ENCODE results near the gene OMP. TPM values are rescaled to one million over a fixed set of nuclear protein-coding genes. Genes with fewer than 3 reads are reported as not detected.

Gene OMP
- total and polyA plus RNA-seq, 2 of the 4 experiments (the other 2 are of a cell fraction), result 0.27 TPM; not detected in 1

GRCh38 chr11:77117492-77117891 is 14.9 kb downstream of the OMP start:
- no peaks in the 10 kb centered on the region for H3K79me1 ChIP-seq (ENCODE audit: low read depth in 1 of 2, low read length in 2 of 2)
- BruUV-seq (replicated peaks), result no TSS peak
- no peaks in the 10 kb centered on the region; the same call in none of the 2 replicates for H3K9me1 ChIP-seq (ENCODE audit: insufficient read depth, low read length)
- dilution Hi-C loops (cut with HindIII; ENCODE audit: low sequenced_read_pairs, unreplicated experiment), result no loop called here
- H4K5ac ChIP-seq (ENCODE audit: low read depth, low read length), result no peak overlapping the region
- no peak for ATAC-seq (ENCODE audit: low read depth)
- in situ Hi-C loops (cut with MboI; ENCODE audit: low sequenced_read_pairs), result no loop called here
- H3K9me3 ChIP-seq (ENCODE audit: control insufficient read depth, insufficient read depth, low read length), result no peaks in the 10 kb centered on the region
- CTCF ChIA-PET, result interaction anchor here (1.5 kb wide), 1 partner anchor 9 kb away, joined by 5 read pairs; no protein-coding TSS in a partner anchor
- no peak overlapping the region for H3K9ac ChIP-seq (ENCODE audit: low read depth, low read length)
- H4K91ac ChIP-seq (ENCODE audit: insufficient read depth, low read depth, low read length), result no peak overlapping the region
- H2AFZ ChIP-seq (replicated peaks; ENCODE audit: low read length, poor library complexity), result no peak overlapping the region
- H2AK9ac ChIP-seq (replicated peaks; ENCODE audit: low read depth, low read length, poor library complexity), result no peak overlapping the region
- no peak overlapping the region for H3K14ac ChIP-seq (replicated peaks; ENCODE audit: low read depth, low read length)
- H2BK15ac ChIP-seq (ENCODE audit: low read depth, low read length), result no peak overlapping the region
- no peak overlapping the region for H3K4ac ChIP-seq (ENCODE audit: low read depth, low read length)
- intact Hi-C loops (cut with micrococcal nuclease), result no loop called here
- no peak for DNase-seq
- H2BK5ac ChIP-seq (ENCODE audit: low read depth, low read length, poor library complexity, severe bottlenecking), result no peak overlapping the region
- H3K36me3 ChIP-seq (ENCODE audit: control insufficient read depth, insufficient read depth, low read length), result peaks cover 29% of the 10 kb centered on the region; the same call in 1 of the 2 replicates
- H3K4me3 ChIP-seq (ENCODE audit: insufficient read depth, low read depth, low read length), result no peak overlapping the region
- H3K18ac ChIP-seq (ENCODE audit: low read depth, low read length), result no peak overlapping the region
- no peak overlapping the region for H2AK5ac ChIP-seq (ENCODE audit: low read depth, low read length)
- no peak overlapping the region for H4K8ac ChIP-seq (ENCODE audit: low read depth in 2 of 2, low read length in 2 of 2)
- H4K20me1 ChIP-seq (ENCODE audit: insufficient read depth, low read length), result no peaks in the 10 kb centered on the region
- no peak overlapping the region for H2BK20ac ChIP-seq (ENCODE audit: low read depth, low read length)
- POLR2A ChIA-PET (ENCODE audit: unreplicated experiment), result no interaction called here
- no peak overlapping the region for H2BK120ac ChIP-seq (ENCODE audit: low read depth, low read length)
- WGBS, 2 experiments (ENCODE audit: extremely low coverage in 2 of 2, insufficient read length in 1 of 2), result 61% methylated on average over 4 of the region's 7 CpGs; no CpG with 5 or more reads in 1 of the 2 experiments
- no peak overlapping the region for H3K4me2 ChIP-seq (ENCODE audit: low read depth, low read length)
- no peaks in the 10 kb centered on the region for H3K4me1 ChIP-seq (ENCODE audit: control insufficient read depth, insufficient read depth, low read length)
- no peak for TF ChIP-seq USF2 (IDR thresholded peaks at IDR 0.05; ENCODE audit: low read depth, low read length)
- no peak overlapping the region for H3K27ac ChIP-seq (ENCODE audit: insufficient read depth, low read length)
- no peaks in the 10 kb centered on the region for H3K27me3 ChIP-seq (ENCODE audit: control insufficient read depth, insufficient read depth, low read length)
- no peak overlapping the region for H3K56ac ChIP-seq (ENCODE audit: extremely low read depth, insufficient read depth, low read length)
- no peak overlapping the region for H3K23ac ChIP-seq (ENCODE audit: low read depth, low read length)

Data from IMR-90 (cell line).